ENCODE measurements around the gene NHEJ1.

DNA sequence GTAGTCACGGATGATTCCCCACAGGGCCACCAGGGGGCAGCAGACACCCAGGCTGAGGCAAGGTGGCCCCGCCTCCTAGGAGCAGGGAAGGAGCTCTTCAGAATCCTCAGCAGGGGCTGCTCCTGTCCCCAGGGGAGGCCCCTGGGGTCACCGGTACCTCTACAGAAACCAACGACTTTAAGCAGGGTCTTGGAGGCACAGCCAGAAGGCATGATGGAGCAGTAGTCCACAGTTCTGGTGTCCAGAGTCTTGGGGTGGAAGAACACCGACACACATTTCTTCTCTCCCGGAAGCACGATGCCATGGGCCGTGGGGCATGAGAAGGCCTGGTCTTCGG is 130.8 kb downstream of the NHEJ1 start:
- TF ChIP-seq, protein P1, sequence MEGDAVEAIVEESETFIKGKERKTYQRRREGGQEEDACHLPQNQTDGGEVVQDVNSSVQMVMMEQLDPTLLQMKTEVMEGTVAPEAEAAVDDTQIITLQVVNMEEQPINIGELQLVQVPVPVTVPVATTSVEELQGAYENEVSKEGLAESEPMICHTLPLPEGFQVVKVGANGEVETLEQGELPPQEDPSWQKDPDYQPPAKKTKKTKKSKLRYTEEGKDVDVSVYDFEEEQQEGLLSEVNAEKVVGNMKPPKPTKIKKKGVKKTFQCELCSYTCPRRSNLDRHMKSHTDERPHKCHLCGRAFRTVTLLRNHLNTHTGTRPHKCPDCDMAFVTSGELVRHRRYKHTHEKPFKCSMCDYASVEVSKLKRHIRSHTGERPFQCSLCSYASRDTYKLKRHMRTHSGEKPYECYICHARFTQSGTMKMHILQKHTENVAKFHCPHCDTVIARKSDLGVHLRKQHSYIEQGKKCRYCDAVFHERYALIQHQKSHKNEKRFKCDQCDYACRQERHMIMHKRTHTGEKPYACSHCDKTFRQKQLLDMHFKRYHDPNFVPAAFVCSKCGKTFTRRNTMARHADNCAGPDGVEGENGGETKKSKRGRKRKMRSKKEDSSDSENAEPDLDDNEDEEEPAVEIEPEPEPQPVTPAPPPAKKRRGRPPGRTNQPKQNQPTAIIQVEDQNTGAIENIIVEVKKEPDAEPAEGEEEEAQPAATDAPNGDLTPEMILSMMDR (IDR thresholded peaks at IDR 0.05), result peak; percentile 84 to 98 (median 92)
- no peak for TF ChIP-seq POLR2A (IDR thresholded peaks at IDR 0.05)

Measured in body of pancreas (tissue), 4 donors.